Measurements from ENCODE around the gene C1QTNF5.
A peak's percentile ranks its signal among the peaks of the same experiment; 100 is the strongest.

Gene C1QTNF5

GRCh38 chr11:119356349-119357031 lies 15.8 kb upstream of the C1QTNF5 start:
- DNase-seq, result peak; percentile 72

- DNase-seq, result no peak
Measured at GRCh38 chr11:119355091-119355843, 14.6 kb upstream of the C1QTNF5 start.

- no peak for DNase-seq
Measured at GRCh38 chr11:119352857-119353260, 12.2 kb upstream of the C1QTNF5 start.

- no peak for DNase-seq
Measured at GRCh38 chr11:119351232-119351631, 10.5 kb upstream of the C1QTNF5 start.

GRCh38 chr11:119350302-119350701 lies 9.6 kb upstream of the C1QTNF5 start:
- DNase-seq, result no peak

- no peak for DNase-seq
Measured at GRCh38 chr11:119347940-119348605, 7.4 kb upstream of the C1QTNF5 start.

GRCh38 chr11:119347242-119347641 lies 6.6 kb upstream of the C1QTNF5 start:
- peak; percentile 54 for DNase-seq

- no peak for DNase-seq
Measured at GRCh38 chr11:119346605-119347004, 5.9 kb upstream of the C1QTNF5 start, which contains the start of gene MFRP. Gene MFRP (minus strand): TSS chr11:119346705. CDS start chr11:119346513, 192 bp downstream.

GRCh38 chr11:119345685-119346084 lies 5.0 kb upstream of the C1QTNF5 start:
- no peak for DNase-seq

- DNase-seq, result no peak
Measured at GRCh38 chr11:119344291-119345010, 3.8 kb upstream of the C1QTNF5 start.

- no peak for DNase-seq
Measured at GRCh38 chr11:119343726-119344125, 3.0 kb upstream of the C1QTNF5 start.

- DNase-seq, result no peak
Measured at GRCh38 chr11:119342362-119343130, 1.9 kb upstream of the C1QTNF5 start.

- no peak for DNase-seq
Measured at GRCh38 chr11:119342023-119342300, 1.3 kb upstream of the C1QTNF5 start.

GRCh38 chr11:119341222-119342022 lies 739 bp upstream of the C1QTNF5 start:
- DNase-seq, result no peak

- DNase-seq, result peak; percentile 43
Measured at GRCh38 chr11:119339589-119340334, 921 bp downstream of the C1QTNF5 start.

GRCh38 chr11:119338965-119339588 lies 1.6 kb downstream of the C1QTNF5 start:
- DNase-seq, result no peak

GRCh38 chr11:119338318-119338890 lies 2.3 kb downstream of the C1QTNF5 start:
- DNase-seq, result no peak

GRCh38 chr11:119337581-119338317 lies 2.9 kb downstream of the C1QTNF5 start:
- DNase-seq, result peak; percentile 95

- DNase-seq, result no peak
Measured at GRCh38 chr11:119336744-119337469, 3.8 kb downstream of the C1QTNF5 start.
